ENCODE results near the gene SLC25A29.

SLC25A29 gene

GRCh38 chr14:100279133-100279532 lies 27.1 kb downstream of the SLC25A29 start:
- DNase-seq: no peak

- no peak for DNase-seq
Observed at GRCh38 chr14:100278702-100279101, 27.5 kb downstream of the SLC25A29 start.

GRCh38 chr14:100275214-100275613 lies 31.0 kb downstream of the SLC25A29 start:
- DNase-seq: no peak

- no peak for DNase-seq
Observed at GRCh38 chr14:100274250-100274649, 32.0 kb downstream of the SLC25A29 start.

GRCh38 chr14:100271247-100271939 lies 34.9 kb downstream of the SLC25A29 start:
- no peak for DNase-seq

- DNase-seq: no peak
Observed at GRCh38 chr14:100268591-100269207, 37.5 kb downstream of the SLC25A29 start.

GRCh38 chr14:100267990-100268389 lies 38.3 kb downstream of the SLC25A29 start:
- DNase-seq: no peak

GRCh38 chr14:100263141-100263540 lies 43.1 kb downstream of the SLC25A29 start:
- DNase-seq: no peak

- DNase-seq: no peak
Observed at GRCh38 chr14:100262545-100262944, 43.7 kb downstream of the SLC25A29 start.

GRCh38 chr14:100261621-100262020 lies 44.6 kb downstream of the SLC25A29 start:
- DNase-seq: no peak

- DNase-seq: no peak
Observed at GRCh38 chr14:100256339-100256895, 49.8 kb downstream of the SLC25A29 start.

- DNase-seq: no peak
Observed at GRCh38 chr14:100252684-100253083, 53.6 kb downstream of the SLC25A29 start.

GRCh38 chr14:100250732-100251465 lies 55.3 kb downstream of the SLC25A29 start:
- no peak for DNase-seq

- no peak for DNase-seq
Observed at GRCh38 chr14:100246809-100247428, 59.3 kb downstream of the SLC25A29 start.

- no peak for DNase-seq
Observed at GRCh38 chr14:100243020-100243419, 63.2 kb downstream of the SLC25A29 start.

- no peak for DNase-seq
Observed at GRCh38 chr14:100241279-100241678, 65.0 kb downstream of the SLC25A29 start.
